Kidney epithelial cell (primary cell): ENCODE results near the gene ZNF48. TPM values are rescaled to one million over a fixed set of nuclear protein-coding genes. Genes with fewer than 3 reads are reported as not detected.
A peak's percentile ranks its signal among the peaks of the same experiment; 100 is the strongest.

ENCODE experiments used
- DNase-seq: peaks from one replicate; pipeline ENCODE4 v3.0.0-alpha.2; 2010; ENCODE audit warnings: low read depth
- H3K27me3 ChIP-seq: 2 replicates; pipeline ENCODE4 v1.6.0; 2011; ENCODE audit warnings: low read length; ENCODE audit not compliant: control insufficient read depth, insufficient read depth
- H3K36me3 ChIP-seq: 2 replicates; pipeline ENCODE4 v1.5.1; 2011; ENCODE audit warnings: low read length; ENCODE audit not compliant: control insufficient read depth, insufficient read depth
- H3K4me3 ChIP-seq: 2 replicates; pipeline ENCODE4 v1.5.1; 2011; ENCODE audit warnings: low read depth, mild to moderate bottlenecking, control low read depth, low read length
- total RNA-seq: library from RNA; depleted of rRNA; stranded (reverse); fragments of >200 nt; gene quantifications from 2 replicates; pipeline ENCODE4 v1.2.3, GENCODE V29; 2015
- TF ChIP-seq, protein P1 (sequence below): IDR thresholded peaks from 2 replicates; pipeline ENCODE4 v1.5.1; 2011; ENCODE audit warnings: mild to moderate bottlenecking, moderate library complexity, low read length, control low read depth, inconsistent platforms; ENCODE audit not compliant: insufficient read depth, poor library complexity, severe bottlenecking

Gene ZNF48
- total RNA-seq, 1 donor from 2014 or later: 24.4 TPM

DNA sequence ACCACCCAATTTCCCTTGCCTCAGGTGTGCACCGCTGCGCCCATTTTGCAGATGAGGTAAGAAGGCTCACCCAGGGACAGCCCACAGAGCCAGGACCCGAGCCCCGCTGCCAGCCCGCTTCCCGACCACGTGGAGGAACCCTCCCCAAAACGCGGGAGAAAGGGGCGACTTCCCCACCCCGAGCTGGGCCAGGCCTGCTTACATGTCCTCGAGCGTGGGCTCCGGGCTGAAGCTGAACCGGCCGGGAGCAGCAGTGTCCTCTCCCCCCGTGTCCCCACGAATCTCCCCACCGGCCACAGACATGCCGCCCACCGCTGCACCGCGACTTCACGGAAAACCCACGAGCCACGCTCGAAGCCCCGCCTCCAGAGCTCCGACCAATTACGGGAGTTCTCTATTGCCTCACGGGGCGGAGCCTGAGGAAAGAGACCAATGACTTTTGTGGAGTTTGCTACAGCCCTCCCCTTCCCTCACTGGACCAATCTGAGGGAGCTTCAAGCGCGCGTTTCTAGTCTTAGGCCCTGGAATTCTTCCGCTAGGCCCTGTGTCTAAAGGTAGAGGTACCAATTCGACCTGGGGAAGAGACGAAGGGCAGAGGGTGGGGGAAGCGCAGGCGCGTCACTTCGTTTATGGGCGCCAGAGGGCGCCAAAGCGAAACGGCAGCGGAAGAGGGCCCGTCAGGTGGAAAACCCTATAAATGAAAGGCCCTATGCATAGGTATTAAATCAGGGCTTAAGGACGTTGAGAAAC lies 34.6 kb downstream of the ZNF48 start, which contains the start of gene DCTPP1:
Gene DCTPP1 (minus strand): TSS at position 353 of the 750 bp plus-strand sequence. CDS start 50 bp downstream, at position 303.
- no peaks in the 10 kb centered on the region for H3K27me3 ChIP-seq
- TF ChIP-seq, protein P1, sequence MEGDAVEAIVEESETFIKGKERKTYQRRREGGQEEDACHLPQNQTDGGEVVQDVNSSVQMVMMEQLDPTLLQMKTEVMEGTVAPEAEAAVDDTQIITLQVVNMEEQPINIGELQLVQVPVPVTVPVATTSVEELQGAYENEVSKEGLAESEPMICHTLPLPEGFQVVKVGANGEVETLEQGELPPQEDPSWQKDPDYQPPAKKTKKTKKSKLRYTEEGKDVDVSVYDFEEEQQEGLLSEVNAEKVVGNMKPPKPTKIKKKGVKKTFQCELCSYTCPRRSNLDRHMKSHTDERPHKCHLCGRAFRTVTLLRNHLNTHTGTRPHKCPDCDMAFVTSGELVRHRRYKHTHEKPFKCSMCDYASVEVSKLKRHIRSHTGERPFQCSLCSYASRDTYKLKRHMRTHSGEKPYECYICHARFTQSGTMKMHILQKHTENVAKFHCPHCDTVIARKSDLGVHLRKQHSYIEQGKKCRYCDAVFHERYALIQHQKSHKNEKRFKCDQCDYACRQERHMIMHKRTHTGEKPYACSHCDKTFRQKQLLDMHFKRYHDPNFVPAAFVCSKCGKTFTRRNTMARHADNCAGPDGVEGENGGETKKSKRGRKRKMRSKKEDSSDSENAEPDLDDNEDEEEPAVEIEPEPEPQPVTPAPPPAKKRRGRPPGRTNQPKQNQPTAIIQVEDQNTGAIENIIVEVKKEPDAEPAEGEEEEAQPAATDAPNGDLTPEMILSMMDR: peak; percentile 85
- H3K4me3 ChIP-seq: peak within 1 kb of the TSS; percentile 56
- H3K36me3 ChIP-seq: no peaks in the 10 kb centered on the region
- peak; percentile 98 for DNase-seq

DNA sequence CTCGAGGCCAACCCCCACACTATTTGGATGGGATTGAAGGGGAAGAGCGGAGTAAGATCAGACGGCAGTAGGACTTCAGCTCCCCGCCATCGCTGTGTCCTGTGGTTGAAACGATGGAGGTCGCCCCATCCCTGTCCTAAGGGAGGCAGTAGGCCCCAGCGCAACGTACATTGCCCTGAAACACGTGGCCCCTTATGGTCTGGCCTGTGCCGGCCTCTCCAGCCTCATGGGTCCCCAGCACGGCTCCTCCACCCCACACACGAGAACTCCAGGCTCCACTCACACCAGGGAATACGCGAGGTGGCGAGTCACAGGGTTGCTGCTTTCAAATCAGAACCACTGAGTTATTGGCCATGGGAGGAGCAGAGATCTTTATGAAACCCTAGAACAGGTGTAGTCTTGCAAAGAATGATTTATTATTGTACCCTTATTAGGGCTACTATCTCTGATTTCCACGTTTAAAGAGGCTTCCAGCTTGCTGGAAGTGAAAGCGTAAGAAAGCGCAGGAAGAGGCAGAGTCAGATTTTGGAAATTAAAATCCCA lies 35.3 kb downstream of the ZNF48 start:
- TF ChIP-seq, protein P1: no peak
- no peak for DNase-seq
- H3K27me3 ChIP-seq: no peaks in the 10 kb centered on the region
- H3K36me3 ChIP-seq: no peaks in the 10 kb centered on the region
- peak overlapping the region; percentile 1 for H3K4me3 ChIP-seq

DNA sequence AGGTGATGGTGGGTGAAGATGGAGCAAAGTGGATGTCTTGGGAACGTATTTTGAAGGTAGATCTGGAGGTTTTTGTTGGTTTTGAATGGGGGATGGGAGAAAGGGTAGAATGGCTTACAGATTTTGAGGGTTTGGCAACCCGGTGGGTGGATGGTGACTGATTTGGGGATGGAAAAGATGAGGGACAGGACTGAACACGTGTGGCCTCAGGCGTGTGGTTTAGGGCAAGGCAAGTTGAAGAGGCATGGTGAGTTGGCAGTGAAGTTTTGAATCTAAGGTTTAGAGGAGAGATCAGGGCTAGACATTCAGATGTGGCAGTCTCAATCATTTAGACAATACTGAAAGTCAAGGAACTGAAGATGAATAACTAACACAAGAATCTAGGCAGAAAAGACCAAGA lies 39.6 kb downstream of the ZNF48 start:
- no peaks in the 10 kb centered on the region for H3K36me3 ChIP-seq
- TF ChIP-seq, protein P1: no peak
- no peaks in the 10 kb centered on the region for H3K27me3 ChIP-seq
- DNase-seq: no peak
- H3K4me3 ChIP-seq: no peak overlapping the region

DNA sequence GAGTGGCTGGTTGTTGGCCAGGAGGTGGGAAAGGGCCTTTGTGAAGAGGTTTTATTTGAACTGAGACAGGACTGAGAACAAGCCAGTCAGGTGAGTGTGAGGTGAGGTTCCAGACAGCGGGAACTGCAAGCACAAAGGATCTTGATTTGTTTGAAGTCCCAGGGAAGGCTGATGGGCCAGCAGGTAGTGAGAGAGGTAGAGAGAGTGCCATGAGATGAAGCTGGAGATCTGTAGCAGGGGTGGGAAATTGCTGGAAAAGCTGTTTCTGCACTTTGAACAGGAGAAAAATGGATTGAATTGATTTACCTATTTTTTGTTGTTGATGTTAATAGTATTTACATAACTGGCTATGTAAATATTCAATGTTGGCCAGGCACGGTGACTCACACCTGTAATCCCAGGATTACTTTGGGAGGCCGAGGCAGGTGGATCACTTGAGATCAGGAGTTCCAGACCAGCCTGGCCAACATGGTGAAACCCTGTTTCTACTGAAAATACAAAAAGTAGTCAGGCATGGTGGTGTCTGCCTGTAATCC lies 42.4 kb downstream of the ZNF48 start:
- DNase-seq: no peak
- TF ChIP-seq, protein P1: no peak
- Histone ChIP-seq H3K27me3 (no peaks in the 10 kb centered on the region), H3K36me3 (no peaks in the 10 kb centered on the region), H3K4me3 (no peak overlapping the region)

DNA sequence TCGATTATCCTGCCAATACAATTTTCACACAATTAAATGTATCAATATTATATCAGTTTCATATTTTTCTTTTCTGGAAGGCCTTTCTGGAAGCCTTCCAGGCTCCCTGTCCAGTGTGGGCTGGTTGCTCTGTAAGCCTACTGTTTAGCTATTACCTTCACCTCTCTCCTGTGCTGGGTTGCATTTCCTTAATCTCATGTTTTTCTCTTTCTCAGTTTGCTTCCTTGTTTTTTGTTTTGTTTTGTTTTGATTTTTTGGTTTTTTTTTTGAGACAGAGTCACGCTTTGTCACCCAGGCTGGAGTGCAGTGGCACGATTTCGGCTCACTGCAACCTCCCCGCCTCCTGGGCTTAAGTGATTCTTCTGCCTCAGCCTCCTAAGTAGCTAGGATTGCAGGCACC lies 43.6 kb downstream of the ZNF48 start:
- TF ChIP-seq, protein P1: no peak
- Histone ChIP-seq H3K36me3 (no peaks in the 10 kb centered on the region), H3K4me3 (no peak overlapping the region), H3K27me3 (no peaks in the 10 kb centered on the region)
- no peak for DNase-seq
